WERI-Rb-1 (cell line): ENCODE measurements around the gene TNFSF8.

ENCODE experiments used
- DNase-seq: peaks from one replicate; pipeline ENCODE4 v3.0.0-alpha.2; 2020
- H3K27ac ChIP-seq: fragments of 250-450 bp; sonication (Bioruptor Pico); 2 replicates; pipeline ENCODE4 v1.5.1; 2020; ENCODE audit warnings: mild to moderate bottlenecking, moderate library complexity
- H3K27me3 ChIP-seq: fragments of 250-450 bp; sonication (Bioruptor Pico); 2 replicates; pipeline ENCODE4 v1.5.1; 2021; ENCODE audit warnings: mild to moderate bottlenecking, low read depth, moderate library complexity; ENCODE audit not compliant: insufficient read depth, severe bottlenecking
- H3K36me3 ChIP-seq: fragments of 250-450 bp; sonication (Bioruptor Pico); 2 replicates; pipeline ENCODE4 v1.5.1; 2020; ENCODE audit warnings: mild to moderate bottlenecking, moderate library complexity
- H3K4me3 ChIP-seq: 2 replicates; pipeline ENCODE4 v1.5.1; 2011; ENCODE audit warnings: low read depth, mild to moderate bottlenecking, control low read depth, low read length
- H3K9me3 ChIP-seq: fragments of 250-450 bp; sonication (Bioruptor Pico); 2 replicates; pipeline ENCODE4 v1.5.1; 2021; ENCODE audit warnings: mild to moderate bottlenecking, moderate library complexity; ENCODE audit not compliant: severe bottlenecking
- CTCF ChIP-seq: IDR thresholded peaks from 2 replicates; pipeline ENCODE4 v1.5.1; 2011; ENCODE audit warnings: low read depth, mild to moderate bottlenecking, control low read depth, inconsistent platforms, low read length

The TNFSF8 gene

GRCh38 chr9:114916481-114916880 is 13.9 kb downstream of the TNFSF8 start:
- Histone ChIP-seq H3K36me3 (no peaks in the 10 kb centered on the region), H3K27ac (no peak overlapping the region), H3K4me3 (no peak overlapping the region), H3K9me3 (no peaks in the 10 kb centered on the region), H3K27me3 (no peaks in the 10 kb centered on the region)
- no peak for DNase-seq
- TF ChIP-seq CTCF = no peak

GRCh38 chr9:114914139-114914538 is 16.3 kb downstream of the TNFSF8 start:
- Histone ChIP-seq H3K36me3 (no peaks in the 10 kb centered on the region), H3K27ac (no peak overlapping the region), H3K9me3 (no peaks in the 10 kb centered on the region), H3K27me3 (no peaks in the 10 kb centered on the region), H3K4me3 (no peak overlapping the region)
- DNase-seq = no peak
- TF ChIP-seq CTCF = peak; percentile 34; the same call in 1 of the 2 replicates

GRCh38 chr9:114913656-114914055 is 16.7 kb downstream of the TNFSF8 start:
- no peaks in the 10 kb centered on the region for H3K36me3 ChIP-seq
- no peak overlapping the region for H3K4me3 ChIP-seq
- no peaks in the 10 kb centered on the region for H3K9me3 ChIP-seq
- TF ChIP-seq CTCF = no peak
- no peaks in the 10 kb centered on the region for H3K27me3 ChIP-seq
- no peak for DNase-seq
- no peak overlapping the region for H3K27ac ChIP-seq

GRCh38 chr9:114913217-114913616 is 17.2 kb downstream of the TNFSF8 start:
- no peak for TF ChIP-seq CTCF
- DNase-seq = no peak
- H3K36me3 ChIP-seq = no peaks in the 10 kb centered on the region
- H3K27me3 ChIP-seq = no peaks in the 10 kb centered on the region
- H3K27ac ChIP-seq = no peak overlapping the region
- H3K4me3 ChIP-seq = no peak overlapping the region
- H3K9me3 ChIP-seq = no peaks in the 10 kb centered on the region

- TF ChIP-seq CTCF = peak; percentile 82
Measured at GRCh38 chr9:114911167-114911821, 19.1 kb downstream of the TNFSF8 start.

GRCh38 chr9:114910541-114910940 is 19.9 kb downstream of the TNFSF8 start:
- H3K27me3 ChIP-seq = no peaks in the 10 kb centered on the region
- H3K36me3 ChIP-seq = no peaks in the 10 kb centered on the region
- no peak for DNase-seq
- no peak overlapping the region for H3K4me3 ChIP-seq
- no peaks in the 10 kb centered on the region for H3K9me3 ChIP-seq
- H3K27ac ChIP-seq = no peak overlapping the region
- no peak for TF ChIP-seq CTCF

More at GRCh38 chr9:114911167-114911821, 19.1 kb downstream of the TNFSF8 start:
- DNase-seq = peak; percentile 78
- Histone ChIP-seq H3K9me3 (no peaks in the 10 kb centered on the region), H3K36me3 (no peaks in the 10 kb centered on the region), H3K4me3 (no peak overlapping the region), H3K27ac (no peak overlapping the region), H3K27me3 (no peaks in the 10 kb centered on the region)
